Heart left ventricle (tissue), 13 donors: Measurements from ENCODE around the gene EN1.

Source experiments
- CTCF ChIP-seq, 12 donors: fragments of 200-600 bp; sonication (generic) in 4 of 12; IDR thresholded peaks; one replicate each; pipeline versions ENCODE4 v1.5.0 to v1.8.0; 2018 to 2022; ENCODE audit warnings: antibody characterized with exemption in 12 of 12, mild to moderate bottlenecking in 5 of 12
- POLR2A ChIP-seq, 2 donors: fragments of 450-650 bp; IDR thresholded peaks; one replicate each; pipeline ENCODE4 v1.6.1; 2017; ENCODE audit warnings: antibody characterized with exemption in 2 of 2, mild to moderate bottlenecking in 2 of 2, moderate library complexity in 2 of 2
- donor health status: ischemic (EF 13 %, LVEDD 7.1; RV severe dilation, severe dysfunction).
- donor health status: DM: no; HTN: yes; CAD: no.
- donor health status: DM: no; HTN: no; CAD: no.
- donor health status: ischemic (EF 25% LVEDD 6.9; RV normal size, moderate dysfunction).
- donor health status: ischemic (EF 25% LVEDD 5.7; RV mildly dilated, moderate dysfunction).
- donor health status: ischemic (EF 35%, LVEDD 5.7; RV mildly dilated, moderate dysfunction).
- donor health status: nonischemic (EF 11% LVEDD 7.7; RV severe dilation, severe dysfunction).
- donor health status: DM: yes; HTN: yes; CAD: no.
- donor health status: PGD.
- donor health status: ischemic (EF 29% LVEDD 5.4; RV normal size, mild dysfunction).
- donor health status: nonischemic (EF 23%, LVEDD 6.1; RV moderate dilation, normal function).

- no peak for TF ChIP-seq CTCF (IDR thresholded peaks at IDR 0.05)
- TF ChIP-seq POLR2A (IDR thresholded peaks at IDR 0.05): no peak
Observed at GRCh38 chr2:118893100-118893499, 45.7 kb upstream of the EN1 start.
